Osteocyte (in vitro differentiated cells): Measurements from ENCODE around the gene MACO1. TPM values are rescaled to one million over a fixed set of nuclear protein-coding genes. Genes with fewer than 3 reads are reported as not detected.

Experiments
- DNase-seq: peaks from one replicate; pipeline ENCODE4 v3.0.0; 2021; ENCODE audit warnings: mixed read lengths; ENCODE audit not compliant: unreplicated experiment; ENCODE audit errors: extremely low spot score
- H3K27ac Mint-ChIP-seq: one replicate; pipeline ENCODE4 v1.8.0; 2021; ENCODE audit warnings: mild to moderate bottlenecking, mixed read lengths; ENCODE audit not compliant: unreplicated experiment
- H3K27me3 Mint-ChIP-seq: one replicate; pipeline ENCODE4 v1.8.0; 2021; ENCODE audit warnings: mixed read lengths; ENCODE audit not compliant: unreplicated experiment
- H3K36me3 Mint-ChIP-seq: one replicate; pipeline ENCODE4 v1.8.0; 2021; ENCODE audit warnings: mixed read lengths; ENCODE audit not compliant: unreplicated experiment
- H3K4me1 Mint-ChIP-seq: one replicate; pipeline ENCODE4 v1.8.0; 2021; ENCODE audit warnings: mixed read lengths; ENCODE audit not compliant: unreplicated experiment
- H3K4me3 Mint-ChIP-seq: one replicate; pipeline ENCODE4 v1.8.0; 2021; ENCODE audit warnings: mild to moderate bottlenecking, moderate library complexity, mixed read lengths; ENCODE audit not compliant: unreplicated experiment
- H3K9me3 Mint-ChIP-seq: one replicate; pipeline ENCODE4 v1.8.0; 2021; ENCODE audit warnings: mixed read lengths; ENCODE audit not compliant: unreplicated experiment
- total RNA-seq: library from RNA; stranded (reverse); gene quantifications from 2 replicates; pipeline ENCODE4 v1.2.1, GENCODE V29; 2021
- TF ChIP-seq, protein P1 (sequence below): fragments of 200-600 bp; sonication (generic); IDR thresholded peaks from 2 replicates; pipeline ENCODE4 v1.5.0; 2021; ENCODE audit warnings: antibody characterized with exemption, mild to moderate bottlenecking, moderate library complexity

Gene MACO1
- total RNA-seq, 1 donor from 2014 or later = 30.7 TPM

DNA sequence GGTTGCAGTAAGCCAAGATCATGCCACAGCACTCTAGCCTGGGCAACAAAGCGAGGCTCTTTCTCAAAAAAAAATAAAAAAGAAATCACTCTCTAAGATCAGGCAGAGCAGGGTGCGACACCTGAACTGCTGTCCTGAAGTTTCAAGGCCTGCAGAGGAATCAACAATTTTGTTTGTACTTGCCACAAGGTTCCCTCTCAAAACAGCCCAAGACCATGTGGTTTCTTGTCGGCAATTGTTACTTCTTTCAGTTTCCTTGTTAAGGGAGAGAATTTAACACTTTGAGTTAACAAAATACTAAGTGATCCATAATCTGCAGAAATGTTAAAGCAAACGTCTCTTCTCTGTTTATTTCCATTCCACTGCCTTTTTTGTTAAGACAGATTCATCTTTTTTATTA is 36.5 kb downstream of the MACO1 start:
- DNase-seq = no peak
- TF ChIP-seq, protein P1, sequence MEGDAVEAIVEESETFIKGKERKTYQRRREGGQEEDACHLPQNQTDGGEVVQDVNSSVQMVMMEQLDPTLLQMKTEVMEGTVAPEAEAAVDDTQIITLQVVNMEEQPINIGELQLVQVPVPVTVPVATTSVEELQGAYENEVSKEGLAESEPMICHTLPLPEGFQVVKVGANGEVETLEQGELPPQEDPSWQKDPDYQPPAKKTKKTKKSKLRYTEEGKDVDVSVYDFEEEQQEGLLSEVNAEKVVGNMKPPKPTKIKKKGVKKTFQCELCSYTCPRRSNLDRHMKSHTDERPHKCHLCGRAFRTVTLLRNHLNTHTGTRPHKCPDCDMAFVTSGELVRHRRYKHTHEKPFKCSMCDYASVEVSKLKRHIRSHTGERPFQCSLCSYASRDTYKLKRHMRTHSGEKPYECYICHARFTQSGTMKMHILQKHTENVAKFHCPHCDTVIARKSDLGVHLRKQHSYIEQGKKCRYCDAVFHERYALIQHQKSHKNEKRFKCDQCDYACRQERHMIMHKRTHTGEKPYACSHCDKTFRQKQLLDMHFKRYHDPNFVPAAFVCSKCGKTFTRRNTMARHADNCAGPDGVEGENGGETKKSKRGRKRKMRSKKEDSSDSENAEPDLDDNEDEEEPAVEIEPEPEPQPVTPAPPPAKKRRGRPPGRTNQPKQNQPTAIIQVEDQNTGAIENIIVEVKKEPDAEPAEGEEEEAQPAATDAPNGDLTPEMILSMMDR = no peak
- H3K27me3 Mint-ChIP-seq = no peaks in the 10 kb centered on the region
- peaks cover 7% of the 10 kb centered on the region for H3K4me1 Mint-ChIP-seq
- no peak overlapping the region for H3K4me3 Mint-ChIP-seq
- no peaks in the 10 kb centered on the region for H3K9me3 Mint-ChIP-seq
- H3K27ac Mint-ChIP-seq = no peak overlapping the region
- H3K36me3 Mint-ChIP-seq = peaks cover 15% of the 10 kb centered on the region

DNA sequence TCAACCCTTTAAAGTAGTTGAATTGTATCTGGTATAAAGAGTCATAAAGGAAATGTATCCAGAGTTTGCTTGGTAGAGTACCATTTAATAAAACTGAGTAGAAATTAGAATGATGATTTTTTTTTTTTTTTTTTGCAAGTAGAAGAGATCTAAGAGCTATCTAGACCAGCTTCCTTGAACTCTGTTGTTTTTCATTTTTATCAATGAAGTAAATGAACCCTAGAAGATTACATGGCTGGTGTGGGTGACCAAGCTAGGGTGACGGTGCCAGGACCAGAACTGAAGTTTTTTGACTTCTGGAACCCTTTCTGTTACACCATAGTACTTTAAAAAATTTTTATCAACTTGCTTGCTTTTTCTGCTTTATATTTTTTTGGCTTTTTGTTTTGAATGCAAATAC is 36.9 kb downstream of the MACO1 start:
- H3K27ac Mint-ChIP-seq = no peak overlapping the region
- TF ChIP-seq, protein P1 = no peak
- DNase-seq = no peak
- H3K4me3 Mint-ChIP-seq = no peak overlapping the region
- H3K9me3 Mint-ChIP-seq = no peaks in the 10 kb centered on the region
- H3K36me3 Mint-ChIP-seq = peaks cover 15% of the 10 kb centered on the region
- H3K27me3 Mint-ChIP-seq = no peaks in the 10 kb centered on the region
- peaks cover 7% of the 10 kb centered on the region for H3K4me1 Mint-ChIP-seq

DNA sequence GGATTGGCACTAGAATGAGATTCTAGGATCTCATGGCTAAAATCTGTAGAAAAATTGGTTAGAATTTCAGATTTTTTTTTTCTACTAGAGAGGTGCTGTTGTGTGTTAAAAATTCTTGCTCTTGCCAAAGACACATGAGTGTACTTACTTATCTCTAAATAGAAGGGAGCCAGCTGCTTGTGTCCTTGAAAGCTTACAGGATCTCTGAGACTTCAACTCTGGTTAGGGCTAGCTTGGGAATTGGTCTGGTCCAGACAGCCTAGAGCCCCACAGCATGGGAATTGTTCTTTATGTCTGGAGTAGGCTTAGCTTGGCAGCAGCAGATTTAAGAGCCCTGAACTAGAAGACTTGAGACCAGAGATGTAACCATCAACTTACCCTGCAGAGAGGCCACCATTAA is 37.3 kb downstream of the MACO1 start:
- no peaks in the 10 kb centered on the region for H3K27me3 Mint-ChIP-seq
- H3K36me3 Mint-ChIP-seq = peaks cover 15% of the 10 kb centered on the region
- H3K4me3 Mint-ChIP-seq = no peak overlapping the region
- TF ChIP-seq, protein P1 = no peak
- H3K9me3 Mint-ChIP-seq = no peaks in the 10 kb centered on the region
- H3K4me1 Mint-ChIP-seq = peaks cover 5% of the 10 kb centered on the region
- no peak overlapping the region for H3K27ac Mint-ChIP-seq
- DNase-seq = no peak

DNA sequence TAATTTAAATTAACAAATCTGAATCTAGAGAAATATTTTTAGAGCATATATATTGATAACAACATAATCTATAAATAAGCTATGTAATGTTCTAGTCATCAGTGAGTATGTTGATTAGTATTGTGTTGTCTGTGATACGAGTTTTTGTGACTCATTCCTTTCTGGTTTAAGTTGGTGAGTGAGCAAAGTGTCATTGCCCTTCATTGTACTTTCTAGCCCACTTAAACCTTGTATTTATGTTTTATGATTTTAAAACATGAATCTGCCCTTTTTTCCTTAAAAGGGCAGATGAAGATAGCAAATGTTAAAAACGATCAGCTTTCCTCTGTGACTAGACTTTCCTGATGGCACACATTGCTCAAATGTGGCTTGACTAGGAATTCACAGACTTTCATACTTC is 38.5 kb downstream of the MACO1 start:
- H3K4me1 Mint-ChIP-seq = peaks cover 4% of the 10 kb centered on the region
- no peak overlapping the region for H3K4me3 Mint-ChIP-seq
- H3K27me3 Mint-ChIP-seq = no peaks in the 10 kb centered on the region
- peaks cover 15% of the 10 kb centered on the region for H3K36me3 Mint-ChIP-seq
- no peaks in the 10 kb centered on the region for H3K9me3 Mint-ChIP-seq
- DNase-seq = no peak
- TF ChIP-seq, protein P1 = no peak
- H3K27ac Mint-ChIP-seq = no peak overlapping the region

DNA sequence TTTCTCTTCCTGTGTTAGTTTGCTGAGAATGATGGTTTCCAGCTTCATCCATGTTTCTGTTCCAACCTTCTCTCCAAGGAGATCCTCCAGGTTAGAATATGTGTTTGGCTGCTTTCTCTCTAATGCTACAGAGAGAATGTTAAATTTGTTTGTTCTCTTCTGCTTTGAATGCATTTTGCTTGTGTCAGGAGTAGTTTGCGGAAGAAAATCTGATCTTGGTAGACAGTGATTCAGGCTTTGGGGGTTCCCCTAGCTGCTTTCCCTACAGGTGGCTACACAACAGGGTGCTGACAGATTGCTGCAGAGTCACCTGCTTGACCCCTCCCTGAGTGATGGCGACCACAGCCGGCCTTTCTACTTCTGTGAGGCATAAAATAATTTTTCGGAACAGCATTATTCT is 41.8 kb downstream of the MACO1 start:
- no peak for DNase-seq
- no peak overlapping the region for H3K27ac Mint-ChIP-seq
- peaks cover 4% of the 10 kb centered on the region for H3K4me1 Mint-ChIP-seq
- peaks cover 7% of the 10 kb centered on the region for H3K36me3 Mint-ChIP-seq
- no peaks in the 10 kb centered on the region for H3K27me3 Mint-ChIP-seq
- no peak overlapping the region for H3K4me3 Mint-ChIP-seq
- TF ChIP-seq, protein P1 = no peak
- H3K9me3 Mint-ChIP-seq = no peaks in the 10 kb centered on the region
